CD4-positive, alpha-beta T cell treated with Interleukin-4 for 4 hours (primary cell): Measurements from ENCODE around the gene RIOK1.

Experiments
- DNase-seq: peaks from one replicate; pipeline ENCODE4 v3.0.0-alpha.2; 2020

RIOK1 gene

GRCh38 chr6:7410851-7411250, 21.2 kb downstream of the RIOK1 start:
- DNase-seq, result no peak

- DNase-seq, result no peak
These were observed 21.7 kb downstream of the RIOK1 start for GRCh38 chr6:7411328-7411727.

DNA sequence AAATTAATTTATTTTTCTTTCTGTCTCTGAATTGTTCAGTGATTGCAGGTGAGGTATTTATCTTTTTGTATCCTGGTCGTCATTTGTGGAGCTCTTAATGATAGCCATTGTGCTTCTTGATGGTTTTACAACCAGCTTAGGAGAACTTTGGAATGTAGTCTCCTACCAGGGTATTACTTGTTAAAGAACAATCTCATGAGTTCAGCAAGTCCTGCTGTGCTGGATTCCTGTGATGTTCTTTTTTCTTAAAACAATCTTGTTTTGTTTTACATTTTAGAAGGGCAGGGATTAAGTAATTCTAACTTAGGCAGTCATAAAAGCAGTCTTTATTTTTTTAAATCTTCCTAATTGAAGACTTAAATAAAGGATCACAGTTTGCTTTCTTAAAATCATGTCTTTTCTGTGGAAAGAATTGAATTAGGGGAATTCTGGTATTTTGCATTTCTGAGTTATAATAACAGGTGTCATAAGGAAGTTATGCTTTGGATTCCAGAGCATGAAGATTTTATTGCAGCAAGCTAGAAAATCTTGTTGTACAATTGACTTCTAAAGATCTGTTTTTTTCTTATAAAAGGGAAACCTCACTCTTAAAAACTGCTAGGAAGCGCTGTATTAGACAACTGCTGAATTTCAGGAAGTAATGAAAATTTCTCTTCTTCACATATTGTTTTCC, 23.7 kb downstream of the RIOK1 start:
- DNase-seq, result no peak

GRCh38 chr6:7414811-7415210, 25.2 kb downstream of the RIOK1 start:
- DNase-seq, result no peak

DNA sequence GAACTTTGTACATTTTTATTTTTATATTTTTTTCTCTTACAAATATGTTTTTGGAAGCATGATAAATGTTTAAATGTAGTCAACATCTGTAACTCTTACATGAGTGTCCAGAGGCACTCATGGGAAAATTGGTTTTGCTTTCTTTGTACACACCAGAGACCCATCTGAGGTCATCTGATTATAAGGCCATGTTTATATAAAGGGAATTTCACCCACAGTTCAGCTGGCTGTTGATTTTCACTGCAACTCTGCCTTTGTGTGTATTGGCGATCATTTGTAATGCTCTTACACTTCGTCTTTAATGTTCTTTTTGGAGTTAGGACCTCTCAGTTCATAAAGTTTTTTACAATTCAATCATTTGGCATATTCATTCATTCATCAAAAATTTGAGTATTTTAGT, 28.1 kb downstream of the RIOK1 start:
- no peak for DNase-seq

DNA sequence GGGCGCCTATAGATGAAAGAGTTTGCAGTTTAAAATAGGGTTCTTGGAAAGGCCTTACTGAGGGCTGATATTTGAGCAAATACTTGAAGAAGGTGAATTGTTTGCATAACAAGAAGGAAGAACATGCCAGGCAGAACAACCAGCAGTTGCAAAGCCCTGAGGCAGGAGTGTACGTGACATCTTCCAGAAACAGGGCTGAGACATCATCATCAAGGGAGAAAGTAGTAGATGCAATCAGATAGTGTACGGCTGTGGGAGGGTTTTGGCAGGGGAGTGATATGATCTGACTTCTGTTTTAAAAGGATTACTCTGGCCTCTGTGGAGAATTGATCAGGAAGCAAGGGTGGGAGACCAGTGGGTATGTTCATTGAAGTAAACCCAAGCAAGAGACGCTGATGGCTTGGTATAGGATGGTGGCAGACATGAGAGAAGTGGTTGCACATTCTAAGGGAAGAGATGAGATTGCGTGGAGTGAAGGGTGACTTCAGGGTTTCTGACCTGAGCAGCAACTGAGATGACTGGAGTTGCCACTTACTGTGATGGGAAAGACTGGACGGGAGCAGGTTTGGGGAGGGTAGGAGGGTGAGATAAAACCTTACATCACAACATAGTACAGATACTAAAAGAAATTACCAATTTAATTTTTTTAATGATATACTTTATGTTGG, 28.8 kb downstream of the RIOK1 start:
- DNase-seq, result no peak

- no peak for DNase-seq
These were observed 29.5 kb downstream of the RIOK1 start for GRCh38 chr6:7419065-7419464.

DNA sequence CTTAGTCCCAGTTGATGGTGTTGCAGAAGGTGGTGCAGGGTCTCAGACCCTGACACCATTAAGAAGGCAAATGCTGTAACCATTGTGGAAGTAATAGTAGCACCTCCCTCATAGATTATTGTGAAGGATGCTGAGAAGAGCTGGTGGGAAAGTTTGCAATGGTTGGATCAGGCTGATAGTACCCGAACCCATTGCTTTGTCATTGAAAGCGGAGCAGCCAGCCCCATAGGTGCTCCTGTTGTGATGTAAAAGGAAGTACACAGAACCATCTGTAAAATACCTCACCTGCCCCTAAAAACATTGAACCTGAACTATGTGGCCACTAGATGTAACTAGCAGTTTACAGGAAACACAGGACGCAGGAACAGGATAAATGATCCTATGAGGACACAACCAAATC, 31.5 kb downstream of the RIOK1 start:
- DNase-seq, result no peak

DNA sequence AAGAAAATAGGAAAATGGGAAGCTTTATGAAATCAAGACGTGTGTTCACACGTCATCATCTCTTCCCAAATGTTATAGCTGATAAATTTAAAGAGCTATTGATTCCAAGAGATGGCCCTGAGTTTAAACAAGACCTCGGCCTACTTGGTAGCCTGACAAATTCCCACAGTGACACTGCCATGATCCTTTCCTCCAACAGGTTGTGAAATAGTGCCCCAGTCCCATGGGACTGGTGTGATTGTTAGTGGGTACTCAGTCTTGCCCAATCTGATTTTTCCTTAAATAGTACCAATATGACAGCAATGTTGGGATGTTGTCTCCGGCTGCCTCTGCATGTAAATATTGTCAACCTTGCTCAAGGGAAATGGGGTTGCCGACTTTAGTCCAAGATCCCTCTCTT, 34.5 kb downstream of the RIOK1 start:
- DNase-seq, result no peak

DNA sequence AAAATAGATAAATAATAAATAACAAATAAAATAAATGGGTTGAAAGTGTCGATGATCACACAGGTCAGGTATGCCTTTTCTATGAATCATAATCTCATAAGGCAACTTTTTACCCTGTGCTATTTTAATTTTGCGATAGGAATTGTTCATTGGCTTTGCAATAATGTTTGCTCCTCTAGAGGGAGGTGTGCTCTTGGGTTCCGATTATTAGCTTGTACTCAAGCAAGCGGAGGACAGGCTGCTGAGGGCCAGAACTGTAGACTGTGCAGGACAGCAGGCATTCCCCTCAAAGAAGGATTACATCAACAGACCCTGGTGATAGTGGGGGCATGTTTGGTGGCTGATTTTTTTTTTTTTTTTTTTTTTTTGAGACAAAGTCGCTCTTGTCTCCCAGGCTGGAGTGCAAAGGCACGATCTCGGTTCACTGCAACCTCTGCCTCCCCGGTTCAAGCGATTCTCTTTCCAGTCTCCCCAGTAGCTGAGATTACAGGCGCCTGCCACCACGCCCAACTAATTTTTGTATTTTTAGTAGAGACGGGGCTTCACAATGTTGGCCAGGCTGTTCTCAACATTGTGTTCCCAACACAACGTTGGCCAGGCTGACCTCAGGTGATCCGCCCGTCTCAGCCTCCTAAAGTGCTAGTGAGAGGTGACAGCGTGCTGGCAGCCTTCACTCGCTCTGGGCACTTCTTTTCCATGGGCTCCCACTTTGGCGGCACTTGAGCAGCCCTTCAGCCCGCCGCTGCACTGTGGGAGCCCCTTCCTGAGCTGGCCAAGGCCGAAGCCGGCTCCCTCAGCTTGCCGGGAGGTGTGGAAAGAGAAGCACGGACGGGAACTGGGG, 35.6 kb downstream of the RIOK1 start:
- no peak for DNase-seq

- no peak for DNase-seq
These were observed 36.2 kb downstream of the RIOK1 start for GRCh38 chr6:7425808-7426190.

DNA sequence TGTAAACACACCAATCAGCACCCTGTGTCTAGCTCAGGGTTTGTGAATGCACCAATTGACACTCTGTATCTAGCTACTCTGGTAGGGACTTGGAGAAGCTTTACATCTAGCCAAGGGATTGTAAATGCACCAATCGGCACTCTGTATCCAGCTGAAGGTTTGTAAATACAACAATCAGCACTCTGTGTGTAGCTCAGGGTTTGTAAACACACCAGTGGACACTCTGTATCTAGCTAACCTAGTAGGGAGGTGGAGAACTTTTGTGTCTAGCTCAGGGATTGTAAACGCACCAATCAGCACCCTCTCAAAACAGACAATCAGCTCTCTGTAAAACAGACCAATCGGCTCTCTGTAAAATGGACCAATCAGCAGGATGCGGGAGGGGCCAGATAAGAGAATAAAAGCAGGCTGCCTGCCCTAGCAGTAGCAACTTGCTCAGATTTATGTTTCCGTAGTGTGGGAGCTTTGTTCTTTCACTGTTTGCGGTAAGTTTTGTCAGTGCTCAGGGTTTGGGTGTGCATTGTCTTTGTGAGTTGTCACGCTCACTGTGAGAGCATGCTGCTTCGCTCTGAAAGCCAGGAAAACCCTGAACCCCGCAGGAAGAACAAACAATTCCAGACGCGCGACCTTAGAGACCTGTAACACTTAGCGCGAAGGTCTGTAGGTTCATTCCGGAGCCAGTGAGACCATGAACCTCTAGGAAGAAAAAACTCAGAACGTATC, 37.0 kb downstream of the RIOK1 start:
- DNase-seq, result no peak

- no peak for DNase-seq
These were observed 41.7 kb downstream of the RIOK1 start for GRCh38 chr6:7431313-7431673.

DNA sequence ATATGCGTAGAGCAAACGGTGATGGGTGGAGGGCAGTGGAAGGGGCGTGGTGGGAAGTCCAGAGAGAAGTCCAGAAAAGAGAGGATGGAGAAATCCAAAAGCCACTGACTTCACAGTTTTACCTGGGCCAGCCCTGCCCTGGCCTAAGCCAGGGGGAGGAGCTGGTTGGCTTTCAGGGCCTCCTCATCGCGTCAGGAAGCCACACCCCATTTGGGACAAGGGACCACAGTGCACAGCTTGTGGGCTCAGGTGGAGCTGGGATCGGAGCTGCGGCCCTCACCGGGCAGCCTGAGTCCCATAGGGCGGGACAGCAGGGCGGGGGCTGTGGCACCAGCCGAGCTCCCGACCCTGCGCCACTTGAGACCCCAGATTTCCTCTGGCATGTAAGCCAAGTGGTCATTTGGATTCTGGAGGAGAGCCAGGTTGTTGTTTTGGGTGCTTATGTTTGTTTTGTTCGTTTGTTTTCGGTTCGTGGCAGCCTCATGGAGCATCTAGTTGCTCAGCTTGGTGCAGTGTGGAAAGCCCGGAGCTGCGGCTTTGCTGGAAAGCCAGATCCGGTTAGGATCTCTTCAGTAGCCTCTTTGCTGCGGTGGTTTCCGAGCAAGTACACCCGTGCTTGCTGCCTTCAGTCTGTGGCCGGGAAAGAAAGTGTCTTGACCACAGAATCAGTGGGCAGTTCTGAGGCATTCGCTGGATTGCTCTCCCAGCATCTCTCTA, 42.2 kb downstream of the RIOK1 start:
- DNase-seq, result no peak

DNA sequence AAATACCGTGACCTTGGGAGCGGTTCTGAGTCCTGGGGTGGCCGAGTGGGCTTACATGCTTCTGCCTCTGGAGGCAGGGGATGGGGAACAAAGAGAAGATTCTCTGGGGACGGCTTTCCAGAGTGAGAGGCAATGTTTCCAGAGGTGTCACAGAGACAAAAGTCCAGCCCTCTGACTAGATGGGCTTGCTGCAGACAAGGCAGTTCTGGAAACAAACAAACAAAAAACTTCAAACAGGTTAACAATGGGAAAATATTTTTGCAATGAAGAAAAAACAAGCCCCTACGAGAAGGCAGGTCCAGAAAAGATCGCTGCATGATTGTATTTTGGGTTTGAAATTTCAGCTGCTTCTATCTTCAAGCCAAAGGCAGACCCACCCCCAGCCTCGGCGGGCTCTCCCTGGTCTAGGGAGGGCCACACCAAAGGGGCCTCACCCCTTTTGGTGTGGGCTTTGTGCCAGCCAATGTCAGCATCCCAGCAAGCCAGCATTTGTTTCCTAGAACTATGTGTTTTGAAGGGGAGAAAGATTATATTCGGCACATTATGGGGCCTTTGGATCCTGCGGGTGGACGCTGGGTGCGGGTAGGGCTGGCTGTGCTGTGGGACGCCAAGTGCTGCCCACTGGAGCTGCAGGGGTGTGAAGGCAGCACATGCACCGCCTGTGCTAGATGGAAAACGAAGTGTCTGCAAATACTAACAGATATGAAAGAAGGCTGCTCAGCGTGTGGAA, 42.9 kb downstream of the RIOK1 start:
- DNase-seq, result no peak

GRCh38 chr6:7433121-7433617, 43.6 kb downstream of the RIOK1 start:
- DNase-seq, result no peak

- no peak for DNase-seq
These were observed 45.1 kb downstream of the RIOK1 start for GRCh38 chr6:7434672-7435071.

- no peak for DNase-seq
These were observed 48.4 kb downstream of the RIOK1 start for GRCh38 chr6:7438011-7438410.

- DNase-seq, result no peak
These were observed 49.6 kb downstream of the RIOK1 start for GRCh38 chr6:7439228-7439627.

DNA sequence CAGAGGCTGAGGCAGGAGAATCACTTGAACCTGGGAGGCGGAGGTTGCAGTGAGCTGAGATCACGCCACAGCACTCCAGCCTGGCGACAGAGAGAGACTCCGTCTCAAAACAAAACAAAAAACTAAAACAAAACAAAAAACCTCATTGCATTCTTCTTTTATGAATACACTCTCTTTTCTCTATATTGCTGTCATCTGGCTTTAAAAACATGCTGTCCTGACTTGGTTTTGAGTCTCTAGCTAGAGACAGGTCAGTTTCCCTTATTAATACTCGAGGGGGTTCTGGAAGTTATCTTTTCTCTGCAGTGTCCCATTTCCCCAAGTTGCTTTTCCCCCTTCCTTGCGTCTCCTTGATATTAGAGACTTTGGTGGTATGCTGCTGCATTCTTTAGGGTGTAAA, 50.9 kb downstream of the RIOK1 start:
- no peak for DNase-seq

DNA sequence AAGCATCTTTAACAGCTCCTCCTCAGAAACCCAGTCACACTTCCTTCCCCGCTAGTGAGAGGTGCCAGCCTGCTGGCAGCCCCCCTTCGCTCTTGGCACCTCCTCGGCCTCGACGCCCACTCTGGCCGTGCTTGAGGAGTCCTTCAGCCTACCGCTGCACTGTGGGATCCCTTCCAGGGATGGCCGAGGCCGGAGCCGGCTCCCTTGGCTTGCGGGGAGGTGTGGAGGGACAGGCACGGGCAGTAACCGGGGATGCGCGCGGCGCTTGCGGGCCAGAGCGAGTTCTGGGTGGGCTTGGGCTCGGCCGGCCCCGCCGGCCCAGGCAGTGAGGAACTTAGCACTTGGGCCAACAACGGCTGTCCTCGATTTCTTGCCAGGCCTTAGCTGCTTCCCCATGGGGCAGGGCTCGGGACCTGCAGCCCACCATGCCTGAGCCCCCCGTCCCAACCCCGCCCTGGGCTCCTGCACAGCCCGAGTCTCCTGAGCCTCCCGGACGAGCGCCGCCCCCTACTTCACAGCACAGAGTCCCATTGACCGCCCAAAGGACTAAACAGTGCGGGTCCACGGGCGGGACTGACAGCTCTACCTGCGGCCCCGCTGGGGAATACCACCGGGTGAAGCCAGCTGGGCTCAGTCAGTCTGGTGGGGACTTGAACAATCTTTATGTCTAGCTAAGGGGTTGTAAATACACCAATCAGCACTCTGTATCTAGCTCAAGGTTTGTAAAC, 51.6 kb downstream of the RIOK1 start:
- no peak for DNase-seq
